Peyer's patch (tissue), 4 donors: Measurements from ENCODE around the gene NKD1.

Source experiments
- CTCF ChIP-seq, 6 experiments: fragments of 450-650 bp in 4 of 6; fragments of 200-600 bp in 2 of 6; sonication (generic) in 1 of 6; IDR thresholded peaks; one replicate each; pipeline ENCODE4 v1.5.1; 2017 to 2019; ENCODE audit warnings: antibody characterized with exemption in 6 of 6, mild to moderate bottlenecking in 3 of 6, moderate library complexity in 1 of 6
- POLR2A ChIP-seq, 2 donors: fragments of 450-650 bp; IDR thresholded peaks; one replicate each; pipeline ENCODE4 v1.5.1; 2017; ENCODE audit warnings: antibody characterized with exemption in 2 of 2, mild to moderate bottlenecking in 2 of 2, moderate library complexity in 2 of 2

GRCh38 chr16:50519602-50520001, 28.6 kb upstream of the NKD1 start:
- TF ChIP-seq CTCF (IDR thresholded peaks at IDR 0.05) (no peak), POLR2A (IDR thresholded peaks at IDR 0.05) (no peak)
